Measurements from ENCODE around the gene OR4K1.

DNA sequence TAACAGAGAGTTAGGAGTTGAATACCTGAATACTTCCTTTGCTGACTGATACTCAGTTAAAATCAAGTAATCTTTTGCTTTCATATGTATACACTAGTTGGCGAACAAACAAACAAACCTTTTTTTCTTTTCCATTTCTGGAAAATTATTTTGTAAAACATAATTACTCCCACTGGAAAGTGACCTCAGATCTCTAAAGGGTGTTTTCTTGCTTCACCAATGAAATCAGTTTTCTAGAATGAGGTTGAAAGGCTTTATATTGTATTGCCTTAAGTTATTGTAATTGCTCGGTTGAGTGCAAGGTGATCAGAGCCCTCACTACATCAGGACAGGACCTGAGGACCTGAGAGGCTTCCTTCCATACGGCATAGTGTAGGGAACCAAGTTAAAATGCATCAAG, at the start of gene OR4K1:
- TF ChIP-seq, protein P1, sequence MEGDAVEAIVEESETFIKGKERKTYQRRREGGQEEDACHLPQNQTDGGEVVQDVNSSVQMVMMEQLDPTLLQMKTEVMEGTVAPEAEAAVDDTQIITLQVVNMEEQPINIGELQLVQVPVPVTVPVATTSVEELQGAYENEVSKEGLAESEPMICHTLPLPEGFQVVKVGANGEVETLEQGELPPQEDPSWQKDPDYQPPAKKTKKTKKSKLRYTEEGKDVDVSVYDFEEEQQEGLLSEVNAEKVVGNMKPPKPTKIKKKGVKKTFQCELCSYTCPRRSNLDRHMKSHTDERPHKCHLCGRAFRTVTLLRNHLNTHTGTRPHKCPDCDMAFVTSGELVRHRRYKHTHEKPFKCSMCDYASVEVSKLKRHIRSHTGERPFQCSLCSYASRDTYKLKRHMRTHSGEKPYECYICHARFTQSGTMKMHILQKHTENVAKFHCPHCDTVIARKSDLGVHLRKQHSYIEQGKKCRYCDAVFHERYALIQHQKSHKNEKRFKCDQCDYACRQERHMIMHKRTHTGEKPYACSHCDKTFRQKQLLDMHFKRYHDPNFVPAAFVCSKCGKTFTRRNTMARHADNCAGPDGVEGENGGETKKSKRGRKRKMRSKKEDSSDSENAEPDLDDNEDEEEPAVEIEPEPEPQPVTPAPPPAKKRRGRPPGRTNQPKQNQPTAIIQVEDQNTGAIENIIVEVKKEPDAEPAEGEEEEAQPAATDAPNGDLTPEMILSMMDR (IDR thresholded peaks at IDR 0.05) = no peak
- no peak for TF ChIP-seq POLR2A (IDR thresholded peaks at IDR 0.05)

Data from adrenal gland (tissue), 5 donors.